ENCODE measurements around the gene TRIM17. TPM values are rescaled to one million over a fixed set of nuclear protein-coding genes. Genes with fewer than 3 reads are reported as not detected.

TRIM17 gene, protein sequence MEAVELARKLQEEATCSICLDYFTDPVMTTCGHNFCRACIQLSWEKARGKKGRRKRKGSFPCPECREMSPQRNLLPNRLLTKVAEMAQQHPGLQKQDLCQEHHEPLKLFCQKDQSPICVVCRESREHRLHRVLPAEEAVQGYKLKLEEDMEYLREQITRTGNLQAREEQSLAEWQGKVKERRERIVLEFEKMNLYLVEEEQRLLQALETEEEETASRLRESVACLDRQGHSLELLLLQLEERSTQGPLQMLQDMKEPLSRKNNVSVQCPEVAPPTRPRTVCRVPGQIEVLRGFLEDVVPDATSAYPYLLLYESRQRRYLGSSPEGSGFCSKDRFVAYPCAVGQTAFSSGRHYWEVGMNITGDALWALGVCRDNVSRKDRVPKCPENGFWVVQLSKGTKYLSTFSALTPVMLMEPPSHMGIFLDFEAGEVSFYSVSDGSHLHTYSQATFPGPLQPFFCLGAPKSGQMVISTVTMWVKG
- 0.78 TPM for total RNA-seq

DNA sequence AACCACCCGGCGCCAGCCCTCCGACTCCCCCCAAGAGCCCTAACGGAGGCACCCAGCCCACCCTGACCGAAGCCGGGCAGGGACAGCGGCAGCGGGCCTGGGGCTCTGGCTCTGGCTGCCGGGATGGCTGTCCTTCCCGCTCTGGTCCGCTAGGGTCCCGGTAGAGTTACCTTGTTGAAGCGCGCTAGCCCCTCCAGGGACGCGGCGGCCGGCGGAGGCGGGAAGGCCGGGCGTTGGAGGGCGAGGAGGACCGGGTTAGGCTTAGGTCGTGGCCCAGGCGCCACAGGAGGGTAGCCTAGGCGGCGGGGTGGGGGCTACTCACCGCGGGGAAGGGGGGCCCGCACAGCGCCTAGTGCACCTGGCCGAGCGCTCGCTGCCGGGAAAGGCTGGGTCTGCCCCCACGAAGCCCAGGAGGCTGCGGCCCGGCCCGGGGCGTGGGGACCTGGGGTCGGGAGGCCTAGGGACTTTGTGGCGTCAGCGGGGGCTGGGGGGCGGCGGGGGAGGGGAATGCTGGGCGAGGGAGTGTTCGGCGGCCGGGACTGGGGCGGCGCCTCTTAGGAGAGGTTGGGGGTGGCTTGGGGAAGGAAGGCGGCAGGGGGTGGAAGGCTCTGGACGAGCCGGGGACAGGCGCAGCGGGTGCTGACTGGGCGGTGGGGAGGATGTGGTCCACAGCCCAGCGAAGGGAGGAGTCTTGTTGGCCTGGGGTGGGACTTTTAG is at the start of gene TRIM17:
Gene TRIM17 (minus strand): TSS at position 645 of the 717 bp plus-strand sequence. CDS start 1,789 bp downstream, outside the sequence.
- DNase-seq, result peak; percentile 48

DNA sequence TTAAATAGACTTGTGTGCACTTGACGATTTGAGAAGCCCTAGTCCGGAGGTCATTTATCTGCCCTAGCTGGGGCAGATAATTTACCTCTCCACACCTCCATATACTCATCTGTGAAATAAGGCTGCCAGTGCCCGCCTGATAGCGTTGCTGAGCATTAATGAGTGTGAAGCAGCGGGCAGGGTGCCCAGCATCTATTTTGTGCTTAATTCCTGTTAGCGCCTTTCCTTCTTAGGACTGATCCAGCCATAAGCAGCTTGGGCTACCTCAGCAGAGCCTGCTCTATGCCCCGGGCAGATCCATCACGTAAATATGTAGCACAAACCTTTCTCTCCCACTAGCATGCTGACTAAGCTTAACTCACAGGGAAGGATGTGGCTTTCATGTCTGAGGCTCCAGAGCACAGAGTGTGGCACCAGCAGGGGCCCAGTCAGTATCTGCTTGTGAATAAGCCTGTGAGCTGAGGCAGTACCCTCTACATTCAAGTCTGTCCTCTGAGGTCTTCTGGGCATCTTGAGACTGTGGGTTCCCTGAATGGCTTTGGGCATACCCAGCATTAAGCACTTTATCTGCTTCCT is 49.0 kb upstream of the TRIM17 start:
- DNase-seq, result no peak

- DNase-seq, result no peak
Measured at GRCh38 chr1:228465141-228465540, 48.5 kb upstream of the TRIM17 start.

DNA sequence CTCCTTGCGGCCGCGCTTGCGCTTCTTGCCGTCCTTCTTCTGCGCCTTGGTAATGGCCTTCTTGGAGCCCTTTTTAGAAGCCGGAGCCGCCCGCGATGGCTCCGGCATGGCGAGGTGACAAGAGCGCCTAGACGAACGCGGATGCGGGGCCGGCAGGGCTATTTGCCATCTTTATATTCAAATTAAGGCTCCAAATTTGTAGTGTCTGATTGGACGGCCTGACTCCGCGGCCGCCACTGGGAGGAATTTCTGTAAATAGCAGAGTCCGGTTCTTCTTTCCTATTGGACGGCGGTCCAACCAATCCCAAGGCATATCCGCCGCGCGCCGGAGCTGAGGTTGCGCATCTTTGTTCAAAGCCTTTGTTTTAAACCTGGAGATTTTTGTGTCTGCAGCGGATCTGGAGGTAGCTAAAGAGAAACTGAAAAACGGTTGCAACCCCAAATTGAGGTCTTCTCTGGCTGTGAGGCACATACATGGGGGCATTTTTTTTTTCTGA is 47.9 kb upstream of the TRIM17 start:
- DNase-seq, result peak; percentile 75

GRCh38 chr1:228463559-228464455 is 47.1 kb upstream of the TRIM17 start:
- DNase-seq, result no peak

DNA sequence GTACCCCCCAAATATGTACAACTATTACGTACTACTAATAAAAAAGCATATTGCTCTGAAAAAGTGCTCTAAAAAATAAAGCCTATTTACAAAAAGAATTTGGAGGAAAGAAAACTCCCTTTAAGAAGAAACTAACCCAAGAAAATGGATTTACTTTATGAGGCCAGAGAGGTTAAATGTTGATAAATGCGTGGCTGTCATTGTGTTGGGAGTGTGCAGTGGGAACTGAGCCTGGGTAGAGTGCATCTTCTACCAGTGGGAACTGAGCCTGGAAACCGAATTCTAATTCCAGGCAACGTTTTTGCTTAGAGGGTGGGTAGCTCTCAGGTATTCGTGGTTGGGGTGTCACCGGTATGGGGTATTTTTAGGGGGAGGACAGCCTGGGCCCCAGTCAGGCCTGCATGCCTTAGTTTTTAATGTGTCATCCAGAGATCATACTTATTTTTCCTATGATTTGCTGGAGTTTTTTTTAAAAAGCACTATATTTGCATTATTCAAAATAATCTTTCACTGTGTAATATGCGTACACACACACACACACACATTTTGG is 46.4 kb upstream of the TRIM17 start:
- no peak for DNase-seq

DNA sequence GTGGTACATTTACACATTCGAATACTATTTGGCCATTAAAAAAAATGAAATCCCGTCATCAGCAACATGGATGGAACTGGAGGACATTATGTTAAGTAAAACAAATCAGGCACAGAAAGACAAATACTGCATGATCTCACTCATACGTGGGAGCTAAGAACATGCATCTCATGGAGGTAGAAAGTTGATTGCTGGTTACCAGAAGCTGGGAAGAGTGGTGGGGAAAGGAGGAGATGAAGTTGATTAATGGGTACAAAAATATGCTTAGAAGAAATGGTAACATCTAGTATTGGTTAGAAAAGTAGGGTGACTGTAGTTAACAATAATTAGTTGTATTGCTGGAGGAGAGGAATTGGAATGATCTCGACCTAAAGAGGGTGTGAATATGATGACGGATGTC is 45.9 kb upstream of the TRIM17 start:
- DNase-seq, result no peak

DNA sequence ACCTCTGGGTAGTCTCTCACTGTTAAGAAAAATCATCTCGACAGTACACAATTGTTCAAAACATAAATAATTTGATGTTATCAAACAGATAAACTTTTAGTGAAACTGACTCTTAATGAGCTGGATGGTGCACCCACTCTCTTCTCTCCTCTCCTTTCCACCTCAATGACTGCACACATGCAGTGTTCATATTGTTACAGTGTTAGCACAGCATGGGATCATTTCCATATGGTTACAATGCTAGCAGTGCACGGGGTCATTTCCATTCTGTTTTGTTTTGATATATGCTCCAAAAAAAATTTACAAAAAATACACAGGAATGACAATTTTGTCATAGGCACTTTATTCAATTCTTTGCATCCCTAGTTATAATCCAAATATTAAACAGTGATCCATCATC is 44.2 kb upstream of the TRIM17 start:
- no peak for DNase-seq

DNA sequence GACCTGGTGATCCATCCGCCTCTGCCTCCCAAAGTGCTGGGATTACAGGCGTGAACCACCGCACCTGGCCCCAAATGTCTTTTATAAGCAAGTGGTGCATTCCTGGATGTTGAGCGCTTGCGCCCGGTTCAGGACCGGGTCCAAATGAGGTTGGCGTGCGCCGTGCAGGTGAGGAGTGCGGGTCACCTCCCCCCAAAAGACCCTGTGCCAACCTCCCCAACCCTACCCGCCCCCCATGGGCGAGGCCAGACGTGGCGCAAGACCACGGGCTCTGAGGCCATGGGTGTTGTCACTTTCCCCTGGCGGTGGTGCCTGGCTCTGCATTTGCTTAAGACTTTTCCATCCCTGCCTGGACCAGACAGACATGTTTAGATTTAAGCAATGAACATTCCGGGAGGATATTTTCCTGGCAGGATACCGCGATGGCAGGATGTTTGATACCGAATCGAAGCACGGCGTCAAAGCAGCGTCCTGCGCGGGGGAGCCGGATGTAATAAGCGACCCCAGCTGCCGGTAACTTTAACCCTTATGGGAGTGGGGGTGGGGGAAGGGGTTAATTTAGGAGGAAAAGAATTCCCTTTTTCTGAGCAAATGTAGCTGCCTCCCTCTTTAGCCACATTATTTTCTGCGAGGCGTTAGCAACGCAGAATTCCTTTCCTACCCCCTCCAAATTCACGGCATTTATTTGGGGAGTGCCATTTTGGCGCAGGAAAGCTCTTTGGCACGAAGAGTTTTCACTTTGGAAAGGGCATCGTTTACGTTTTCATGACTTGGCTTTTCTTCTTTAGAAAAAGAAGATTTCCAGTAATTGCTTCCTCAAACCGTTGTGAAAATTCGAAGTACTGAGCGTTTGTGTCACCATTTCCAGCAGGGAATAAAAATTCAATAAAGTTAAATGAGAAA is 42.7 kb upstream of the TRIM17 start:
- DNase-seq, result no peak

- DNase-seq, result peak; percentile 87
Measured at GRCh38 chr1:228457396-228458176, 40.9 kb upstream of the TRIM17 start.

DNA sequence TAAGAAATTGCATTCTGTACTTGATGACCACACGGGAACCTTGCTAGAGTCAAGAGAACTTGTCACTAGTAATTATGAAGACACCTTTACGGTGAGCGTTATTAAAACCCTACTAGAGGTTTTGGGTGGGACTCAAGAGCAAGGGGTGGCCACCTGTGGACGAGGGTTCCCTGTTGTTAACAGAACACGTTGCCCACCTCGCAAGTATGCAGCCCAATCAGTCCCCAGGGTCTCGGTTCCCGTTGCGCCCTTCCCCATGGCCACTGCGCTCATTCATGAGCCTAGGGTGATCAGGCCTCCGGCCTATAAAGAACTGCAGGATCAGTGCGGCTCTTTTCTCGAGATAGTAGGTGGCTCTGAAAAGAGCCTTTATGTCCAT is 40.3 kb upstream of the TRIM17 start:
- no peak for DNase-seq

DNA sequence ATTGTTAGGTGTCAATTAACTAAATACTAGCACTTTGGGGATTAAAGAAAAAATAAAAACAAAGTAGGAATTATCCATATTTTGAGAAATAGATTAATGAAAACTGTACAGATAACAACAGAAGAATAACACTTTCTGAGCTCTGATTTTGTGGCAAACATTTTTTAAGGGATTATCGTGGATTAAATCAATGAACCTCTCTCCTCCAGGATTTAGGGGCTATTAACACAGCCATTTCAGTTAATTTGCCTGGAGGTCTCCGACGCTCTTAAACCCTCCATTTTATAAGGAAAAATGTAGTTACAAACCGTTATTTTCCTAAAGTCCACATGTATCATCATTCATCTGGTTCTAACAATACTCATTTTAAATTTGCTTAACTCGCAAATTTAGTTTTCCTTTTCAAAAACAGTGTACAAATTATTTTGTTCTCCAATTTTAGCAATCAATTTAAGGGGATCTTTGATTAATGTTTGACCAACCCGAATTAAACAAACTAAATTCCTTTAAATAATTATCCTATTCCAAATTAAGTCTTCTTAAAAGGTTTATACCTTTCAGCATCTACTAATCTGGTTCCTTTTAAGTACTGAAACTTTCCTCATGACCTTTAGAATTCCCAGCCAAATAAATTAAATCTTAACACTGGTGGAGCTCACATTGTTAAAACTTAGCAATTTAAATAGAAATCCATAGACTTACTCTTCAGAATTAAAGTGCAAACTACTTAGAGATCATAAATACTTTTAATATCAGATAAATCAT is 39.8 kb upstream of the TRIM17 start:
- no peak for DNase-seq

- DNase-seq, result no peak
Measured at GRCh38 chr1:228455715-228456114, 39.1 kb upstream of the TRIM17 start.

DNA sequence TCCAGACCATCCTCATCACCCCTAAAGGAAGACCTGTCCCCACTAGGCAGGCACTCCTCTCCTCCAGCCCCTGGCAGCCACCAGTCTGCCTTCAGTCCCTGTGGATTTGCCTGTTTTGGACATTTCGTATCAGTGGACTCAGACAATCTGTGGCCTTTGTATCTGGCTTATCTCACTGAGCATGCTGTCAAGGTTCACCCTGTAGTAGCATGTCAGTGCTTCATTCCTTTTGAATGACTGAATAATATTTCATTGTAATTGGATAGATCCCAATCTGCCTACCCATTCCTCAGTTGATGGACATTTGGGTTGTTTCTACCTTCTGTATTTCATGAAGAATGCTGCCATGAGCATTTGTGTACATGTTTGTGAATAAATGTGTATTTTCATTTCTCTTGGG is 37.6 kb upstream of the TRIM17 start:
- DNase-seq, result no peak

- no peak for DNase-seq
Measured at GRCh38 chr1:228453614-228454013, 37.0 kb upstream of the TRIM17 start.

- DNase-seq, result no peak
Measured at GRCh38 chr1:228453022-228453560, 36.4 kb upstream of the TRIM17 start.

DNA sequence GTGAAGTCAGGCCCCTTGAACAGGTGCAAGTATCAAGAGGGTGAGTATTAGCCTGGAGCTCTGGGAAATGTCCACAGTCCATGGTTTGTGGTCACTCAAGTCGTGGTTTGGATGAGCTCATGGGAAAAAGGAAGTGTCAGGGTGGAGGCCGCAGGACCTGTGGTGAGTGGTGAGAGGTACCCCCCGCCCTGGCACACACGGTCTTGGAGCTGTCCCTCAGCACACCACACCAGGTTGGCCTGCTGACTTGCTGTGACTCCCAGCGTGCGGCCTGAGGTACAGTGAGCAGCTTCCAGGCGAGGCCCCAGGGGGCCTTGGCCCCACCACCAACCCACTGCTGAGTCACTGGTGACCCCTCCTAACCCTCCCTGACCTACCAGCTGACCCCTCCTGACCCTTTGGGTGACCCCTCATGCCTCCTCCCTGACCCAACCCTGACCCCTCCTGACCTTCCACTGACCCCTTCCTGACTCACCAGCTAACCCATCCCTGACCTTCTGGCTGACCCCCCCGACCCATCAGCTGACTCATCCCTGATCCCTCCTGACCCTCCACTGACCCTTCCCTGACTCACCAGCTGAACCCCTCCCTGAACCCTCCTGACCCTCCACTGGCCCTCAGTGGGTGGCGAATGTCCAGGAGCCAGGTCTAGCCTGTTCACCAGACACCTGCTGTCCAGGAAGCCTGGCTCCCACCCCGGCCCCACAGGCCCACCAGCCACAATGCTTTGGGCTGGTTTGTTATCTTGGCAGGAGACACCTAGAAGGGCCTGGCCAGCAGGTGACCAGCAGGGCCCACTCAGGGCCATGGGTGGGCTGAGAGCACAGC is 35.7 kb upstream of the TRIM17 start:
- DNase-seq, result no peak

- DNase-seq, result no peak
Measured at GRCh38 chr1:228450200-228450599, 33.5 kb upstream of the TRIM17 start.
